Omental fat pad (tissue), 4 donors: ENCODE data around the gene BZW2. TPM values are rescaled to one million over a fixed set of nuclear protein-coding genes. Genes with fewer than 3 reads are reported as not detected.

Experiments used
- ATAC-seq: fragments of 150-250 bp; one replicate; pipeline ENCODE4 v1.9.1; 2016; ENCODE audit warnings: mild to moderate bottlenecking, moderate library complexity; ENCODE audit not compliant: low FRiP score
- DNase-seq: peaks from one replicate; pipeline ENCODE4 v3.0.0-alpha.2; 2019; ENCODE audit warnings: low spot score
- CTCF ChIP-seq, 3 donors: fragments of 450-650 bp; IDR thresholded peaks; one replicate each; pipeline ENCODE4 v1.5.1; 2016 to 2017; ENCODE audit warnings: antibody characterized with exemption in 3 of 3, mild to moderate bottlenecking in 3 of 3, moderate library complexity in 2 of 3
- total RNA-seq, 4 donors: library from RNA; depleted of rRNA; stranded (reverse); fragments of >200 nt; gene quantifications; one replicate each; pipeline ENCODE4 v1.1.0, GENCODE V29; 2016

BZW2 gene
- total RNA-seq, 4 donors from 2014 or later, result 44.9 to 92.7 (median 55.4) TPM

- ATAC-seq (no peak), DNase-seq (no peak)
- no peak for TF ChIP-seq CTCF (IDR thresholded peaks at IDR 0.05)
These were observed 80.2 kb downstream of the BZW2 start for GRCh38 chr7:16726189-16726588.

- TF ChIP-seq CTCF (IDR thresholded peaks at IDR 0.05), result no peak
- DNase-seq, result no peak
- no peak for ATAC-seq
These were observed 81.8 kb downstream of the BZW2 start for GRCh38 chr7:16727736-16728135.

- no peak for DNase-seq
- ATAC-seq, result no peak
- TF ChIP-seq CTCF (IDR thresholded peaks at IDR 0.05), result no peak
These were observed 82.8 kb downstream of the BZW2 start for GRCh38 chr7:16728811-16729210.

GRCh38 chr7:16729541-16729940 is 83.6 kb downstream of the BZW2 start:
- TF ChIP-seq CTCF (IDR thresholded peaks at IDR 0.05), result no peak
- ATAC-seq, result no peak

GRCh38 chr7:16730937-16731336 is 85.0 kb downstream of the BZW2 start:
- TF ChIP-seq CTCF (IDR thresholded peaks at IDR 0.05), result no peak
- DNase-seq (no peak), ATAC-seq (no peak)

More at GRCh38 chr7:16729541-16729940, 83.6 kb downstream of the BZW2 start:
- no peak for DNase-seq

- no peak for TF ChIP-seq CTCF (IDR thresholded peaks at IDR 0.05)
- DNase-seq (no peak), ATAC-seq (no peak)
These were observed 86.8 kb downstream of the BZW2 start for GRCh38 chr7:16732828-16733227.

- no peak for DNase-seq
- ATAC-seq, result no peak
- TF ChIP-seq CTCF (IDR thresholded peaks at IDR 0.05), result no peak
These were observed 88.3 kb downstream of the BZW2 start for GRCh38 chr7:16734148-16734726.
